HL-60/S4 treated with phorbol 12-myristate 13-acetate at 8.2 ng/mL for 4 days and 3 days (cell line): ENCODE measurements around the gene DUSP2.
"Not testable (repeated sequence)": the region's sequence is repeated elsewhere in the genome, so short reads cannot be mapped to it uniquely, and the experiment has no call there.

Source experiments
- in situ Hi-C: fragments of 300-500 bp; cut with MboI; formaldehyde crosslinking; loops from 2 replicates; pipeline ENCODE4 v1.15.0; 2022; ENCODE audit warnings: low sequenced_read_pairs

The DUSP2 gene

DNA sequence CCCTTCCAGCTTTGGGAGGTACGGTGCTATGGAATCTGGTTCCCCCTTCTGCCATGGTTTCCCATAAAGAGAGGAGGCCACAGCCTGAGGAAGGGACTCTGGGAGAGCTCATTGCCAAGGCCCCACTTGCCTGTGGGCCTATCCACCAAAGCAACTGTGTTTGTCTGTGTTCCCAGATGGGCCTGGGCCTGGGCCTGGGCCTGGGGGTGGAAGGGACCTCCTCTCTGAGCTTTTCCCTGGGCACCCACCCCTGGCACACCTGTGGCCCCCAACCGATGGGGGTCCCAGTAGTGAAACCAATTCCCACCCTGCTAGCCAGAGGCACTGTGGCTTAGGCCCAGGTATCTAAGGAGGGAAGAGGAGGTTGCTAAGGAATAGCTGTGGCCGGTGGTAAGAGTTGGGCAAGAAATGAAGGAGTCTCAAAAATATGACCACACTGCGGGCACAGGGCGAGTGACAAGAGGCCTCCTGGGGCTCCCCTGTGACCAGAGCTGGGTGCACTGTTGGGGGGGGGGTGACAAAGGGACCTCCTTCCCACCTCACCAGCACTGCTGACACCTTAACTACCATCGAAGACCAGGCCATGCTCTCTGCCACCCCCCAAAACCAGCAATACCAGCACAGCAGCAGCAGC is 4.9 kb upstream of the DUSP2 start:
- in situ Hi-C loops, result no loop called here

DNA sequence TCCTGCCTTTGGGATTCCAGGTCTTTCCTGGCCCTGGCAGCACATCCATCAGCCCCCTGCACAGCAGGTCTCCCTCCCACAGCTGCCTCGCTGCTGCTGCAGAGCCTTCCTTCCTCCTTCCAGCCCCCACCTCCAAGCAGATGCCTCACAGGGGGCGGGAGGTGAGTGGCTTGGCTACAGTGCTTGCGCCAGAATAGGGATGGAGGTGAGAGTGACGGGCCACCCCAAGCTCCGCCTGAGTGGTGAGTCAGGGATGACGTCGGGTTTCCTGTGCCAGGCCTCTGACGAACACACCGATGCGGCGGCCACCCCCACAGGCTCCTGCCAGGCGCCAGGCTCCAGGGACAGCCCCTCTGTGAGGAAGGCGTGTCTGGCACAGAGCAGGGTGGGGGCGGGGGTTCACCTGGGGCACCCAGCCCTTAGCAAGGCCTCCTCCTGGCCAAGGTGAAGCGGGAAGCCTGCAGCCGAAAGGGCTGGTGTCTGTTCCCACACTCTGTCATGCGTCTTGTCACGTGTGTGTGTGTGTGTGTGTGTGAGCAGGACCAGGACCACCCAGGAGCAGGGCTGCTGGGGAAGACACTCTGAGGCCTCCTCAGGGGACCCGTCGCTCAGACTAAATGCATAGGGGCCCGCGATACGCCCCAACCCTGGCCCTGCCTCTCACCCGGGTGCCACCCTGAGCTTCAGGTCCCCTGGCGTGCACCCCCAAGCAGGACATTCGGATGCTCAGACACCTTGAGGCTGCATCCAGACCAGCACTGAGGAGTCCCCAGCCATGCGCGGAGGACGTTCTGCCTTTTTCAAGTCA is 3.4 kb upstream of the DUSP2 start:
- in situ Hi-C loops, result no loop called here

DNA sequence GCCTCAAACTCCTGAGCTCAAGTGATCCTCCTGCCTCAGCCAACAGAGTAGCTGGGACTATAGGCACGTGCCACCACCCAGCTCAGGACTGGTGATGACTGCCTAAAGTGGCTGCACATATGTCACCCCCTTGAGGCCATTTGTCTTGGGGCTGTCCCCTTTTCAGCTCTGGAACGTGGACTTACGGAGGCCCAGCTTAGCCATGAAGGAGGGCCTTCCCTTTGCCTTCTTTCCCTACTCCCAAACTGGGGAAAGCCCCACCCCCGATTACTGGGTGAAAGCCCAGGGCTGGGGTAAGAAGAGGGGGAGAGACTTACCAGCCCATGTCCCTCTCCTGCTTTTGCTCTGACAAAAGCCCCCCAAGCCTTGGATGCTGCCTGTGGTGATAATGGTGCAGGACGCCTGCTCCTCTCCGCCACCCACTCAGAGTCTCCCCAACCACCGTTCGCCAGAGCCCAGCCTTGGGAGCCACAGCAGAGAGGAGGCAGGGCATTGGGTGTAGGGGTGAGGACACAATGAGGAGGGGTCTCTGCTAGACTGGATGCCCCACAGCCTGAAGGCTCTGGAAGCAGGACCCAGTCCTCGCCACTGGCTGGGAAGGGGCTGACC is 2.5 kb upstream of the DUSP2 start:
- in situ Hi-C loops, result no loop called here

DNA sequence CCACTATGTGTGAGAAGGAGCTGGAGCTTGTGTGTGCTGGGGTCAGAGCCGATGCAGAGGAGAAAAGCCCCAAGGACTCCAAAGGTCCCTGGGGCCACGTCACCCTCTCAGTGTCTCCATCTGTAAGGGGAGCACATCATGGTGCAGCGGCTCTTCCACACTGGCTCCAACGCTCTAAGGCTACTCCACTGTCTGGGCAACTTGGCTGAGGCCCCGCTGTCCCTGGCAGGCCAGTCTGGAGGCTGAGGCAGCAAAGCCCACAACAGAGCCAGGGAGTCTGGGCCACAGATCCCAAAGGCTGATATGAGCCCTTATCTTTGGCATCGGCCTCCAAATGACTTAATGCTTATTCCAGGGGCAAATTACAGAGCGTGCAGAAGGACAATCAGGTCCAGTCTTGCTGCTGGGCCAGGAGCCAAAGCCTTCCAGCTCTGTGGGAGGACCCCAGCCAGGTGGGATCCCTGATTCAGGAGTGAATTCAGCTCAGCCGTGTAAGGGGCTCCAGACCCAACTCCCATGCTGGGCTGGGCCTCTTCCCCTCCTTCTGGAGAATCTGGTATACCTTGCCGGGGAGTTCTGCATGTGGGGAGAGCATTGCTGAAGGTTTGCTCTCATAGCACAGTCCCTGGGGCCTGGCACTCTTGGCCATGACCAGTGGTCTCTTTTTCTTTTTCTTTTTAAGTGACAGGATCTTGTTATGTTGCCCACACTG is 1.8 kb upstream of the DUSP2 start:
- in situ Hi-C loops, result no loop called here

GRCh38 chr2:96146153-96146880 is 1.1 kb upstream of the DUSP2 start:
- in situ Hi-C loops, result no loop called here

GRCh38 chr2:96145848-96146152 is 560 bp upstream of the DUSP2 start:
- in situ Hi-C loops, result no loop called here

DNA sequence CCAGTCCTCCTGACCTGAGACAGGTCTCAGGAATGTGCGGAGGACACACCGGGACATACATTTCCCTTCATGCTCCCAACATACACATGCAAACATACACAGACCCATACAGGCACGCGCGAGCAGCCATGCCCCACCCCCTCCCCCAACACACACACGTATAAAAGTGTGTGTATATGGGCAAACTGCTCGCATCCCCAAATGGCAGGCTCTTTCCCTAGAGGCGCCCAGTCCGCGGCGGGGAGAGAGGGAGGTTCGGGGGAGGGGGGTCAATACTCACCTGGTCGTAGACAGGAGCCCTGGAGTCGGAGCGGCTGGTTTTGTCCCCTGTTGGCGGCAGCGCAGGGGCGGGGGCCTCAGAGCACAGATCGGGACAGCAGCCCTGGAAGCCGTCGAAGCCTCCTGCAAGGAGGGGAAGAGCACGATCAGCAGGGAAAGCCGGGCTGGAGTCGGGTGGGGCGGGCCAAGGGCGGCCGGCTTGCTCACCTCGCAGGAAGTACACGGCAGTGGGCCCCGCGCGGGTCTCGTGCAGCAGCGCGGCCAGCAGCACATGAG is 682 bp downstream of the DUSP2 start:
- in situ Hi-C loops, result no loop called here

GRCh38 chr2:96143848-96144480 is 1.3 kb downstream of the DUSP2 start:
- in situ Hi-C loops, result no loop called here

DNA sequence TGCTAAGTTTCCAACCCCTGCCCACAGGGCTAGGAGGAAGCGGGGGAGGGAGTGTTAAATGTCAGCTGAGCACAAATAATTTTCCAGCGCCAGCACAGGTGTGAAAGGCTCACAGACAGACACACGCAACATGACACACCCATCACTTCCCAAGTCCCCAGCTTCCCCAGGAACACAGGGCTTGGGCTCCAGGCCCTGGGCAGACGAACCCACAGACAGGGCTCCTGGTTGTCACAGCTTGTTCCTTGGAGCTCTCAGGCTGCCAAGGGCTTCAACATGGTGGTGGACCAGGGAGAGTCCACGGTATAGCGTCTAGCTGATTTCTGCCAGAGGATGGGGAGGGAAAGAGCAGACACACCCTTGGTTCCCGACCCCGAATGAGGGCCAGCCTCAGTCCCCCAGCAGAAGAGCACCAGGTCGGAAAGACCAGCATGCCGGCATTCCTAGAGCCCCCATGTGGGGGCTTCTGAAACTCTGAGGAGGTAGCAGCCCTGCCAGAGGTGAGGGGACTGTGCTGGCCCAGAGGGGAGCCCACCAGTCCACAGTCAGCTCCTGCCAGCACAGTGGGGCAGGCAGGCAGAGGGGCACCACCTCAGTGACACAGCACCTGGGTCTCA is 1.9 kb downstream of the DUSP2 start:
- in situ Hi-C loops, result no loop called here

GRCh38 chr2:96142217-96143113 is 2.8 kb downstream of the DUSP2 start:
- in situ Hi-C loops, result no loop called here

GRCh38 chr2:96141624-96141967 is 3.6 kb downstream of the DUSP2 start:
- in situ Hi-C loops, result not testable (repeated sequence)

DNA sequence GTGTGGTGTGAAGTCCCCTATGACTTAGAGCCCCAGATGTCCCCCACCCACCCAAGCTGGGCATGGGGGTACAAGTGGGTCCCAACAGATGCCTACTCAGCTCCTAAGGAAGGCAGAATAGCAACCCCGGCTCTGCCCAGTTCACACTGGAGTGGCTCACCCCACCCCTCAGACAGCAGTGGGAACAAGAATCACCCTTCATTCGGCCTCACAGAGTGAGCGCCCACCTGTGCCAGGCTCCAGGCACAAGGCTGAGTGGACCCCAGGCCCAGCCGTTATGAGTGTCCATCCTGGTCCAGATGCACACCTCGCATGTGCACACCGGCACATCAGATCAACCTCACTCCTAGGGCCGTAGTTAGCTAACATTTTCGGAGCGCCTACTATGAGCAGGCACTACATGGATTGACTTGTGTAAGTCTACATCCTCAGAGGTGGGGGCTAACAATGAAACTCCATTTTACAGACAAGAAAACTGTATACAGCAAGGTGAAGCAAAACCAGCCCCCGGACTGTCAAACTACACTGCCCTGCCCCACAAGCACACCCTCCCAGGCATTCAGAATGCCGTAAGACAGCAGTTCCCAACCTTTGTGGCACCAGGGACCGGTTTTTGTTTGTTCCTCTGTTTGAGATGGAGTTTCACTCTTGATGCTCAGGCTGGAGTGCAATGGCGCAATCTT is 4.2 kb downstream of the DUSP2 start:
- in situ Hi-C loops, result no loop called here

DNA sequence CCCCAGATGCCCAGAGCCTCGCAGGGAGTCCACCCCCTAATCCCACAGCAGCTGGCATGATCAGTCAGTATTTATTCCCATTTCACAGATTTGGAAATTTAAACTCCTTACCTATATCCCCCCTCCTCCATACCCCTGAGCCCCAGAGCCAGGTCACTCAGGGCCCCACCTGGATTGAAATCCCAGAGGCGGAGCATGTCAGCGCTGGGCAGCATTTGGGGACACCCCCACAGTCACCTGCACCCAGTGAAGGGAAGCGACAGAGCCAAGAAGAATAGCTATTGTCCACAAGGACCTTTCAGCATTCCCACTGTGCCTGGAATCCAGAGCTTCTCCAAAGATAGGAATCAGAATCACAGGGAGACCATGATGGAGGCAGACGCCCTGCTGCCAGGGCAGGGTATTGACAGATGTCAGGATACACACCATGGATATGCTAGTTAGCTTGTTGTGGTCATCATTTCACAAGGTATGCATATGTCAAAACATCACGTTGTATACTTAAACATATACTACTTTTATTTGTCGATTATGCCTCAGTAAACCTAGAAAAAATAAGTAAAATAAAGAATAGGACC is 6.0 kb downstream of the DUSP2 start:
- in situ Hi-C loops, result no loop called here

DNA sequence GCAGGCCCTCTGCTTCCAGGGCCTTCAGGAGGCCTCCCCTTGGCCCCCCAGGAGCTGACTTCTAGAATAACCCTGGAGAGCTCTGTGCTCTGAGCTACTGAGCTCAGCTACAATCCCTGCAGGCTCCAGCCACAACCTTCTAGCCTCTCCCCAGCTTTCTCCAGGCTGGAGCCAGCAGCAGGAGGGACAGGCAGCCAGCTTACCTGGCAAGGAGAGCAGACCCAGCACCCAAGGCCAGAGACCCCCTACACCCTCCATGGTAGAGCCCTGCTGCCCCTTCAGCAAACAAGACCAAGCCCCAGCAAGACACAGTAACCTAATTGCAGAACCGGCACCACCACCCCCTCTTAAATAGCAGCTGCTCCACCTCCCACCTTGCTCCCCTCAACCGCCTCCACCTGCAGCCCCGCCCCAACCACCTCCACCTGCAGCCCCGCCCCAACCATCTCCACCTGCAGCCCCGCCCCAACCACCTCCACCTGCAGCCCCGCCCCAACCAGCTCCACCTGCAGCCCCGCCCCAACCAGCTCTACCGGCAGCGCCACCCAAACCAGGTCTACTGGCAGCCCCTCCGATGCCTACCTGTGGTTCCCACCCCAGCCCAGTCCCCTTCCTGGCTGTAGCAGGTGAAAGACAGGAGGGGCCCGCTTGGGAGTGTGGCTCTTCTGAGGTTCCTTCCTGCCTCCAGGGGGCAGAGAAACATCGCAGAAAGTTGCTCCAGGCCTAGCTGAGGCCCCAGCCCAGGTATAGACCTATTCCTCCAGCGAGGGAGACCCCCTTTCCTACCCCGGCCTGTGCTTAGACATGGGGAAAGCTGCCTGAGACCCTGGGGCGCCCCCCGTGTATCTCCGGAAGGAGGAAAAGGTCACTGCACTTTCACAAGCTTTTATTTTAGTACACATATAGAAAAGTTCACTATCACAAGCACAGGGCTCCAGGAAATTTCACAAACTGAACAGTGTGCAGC is 6.8 kb downstream of the DUSP2 start, which contains the start of gene ASTL:
TSS of gene ASTL (minus strand) at position 324 of the 967 bp plus-strand sequence. CDS start at position 258, 66 bp downstream.
- in situ Hi-C loops, result no loop called here

GRCh38 chr2:96137321-96138178 is 7.7 kb downstream of the DUSP2 start:
- in situ Hi-C loops, result no loop called here
